HEK293T (cell line): ENCODE measurements around the gene ST8SIA3.
"Not testable (repeated sequence)": the region's sequence is repeated elsewhere in the genome, so short reads cannot be mapped to it uniquely, and the experiment has no call there.

Experiments used
- ARNT ChIP-seq: fragments of 450-650 bp; IDR thresholded peaks from 2 replicates; pipeline ENCODE4 v1.6.1; 2017; ENCODE audit warnings: mild to moderate bottlenecking
- BHLHE40 ChIP-seq: fragments of 450-650 bp; IDR thresholded peaks from 2 replicates; pipeline ENCODE4 v1.6.1; 2016; ENCODE audit warnings: mild to moderate bottlenecking, moderate library complexity, borderline replicate concordance
- CTBP1 ChIP-seq: fragments of 450-650 bp; IDR thresholded peaks from 2 replicates; pipeline ENCODE4 v1.6.1; 2016; ENCODE audit warnings: borderline replicate concordance
- ELF4 ChIP-seq: fragments of 450-650 bp; IDR thresholded peaks from 2 replicates; pipeline ENCODE4 v1.6.1; 2017; ENCODE audit warnings: antibody characterized with exemption
- FOXA1 ChIP-seq: fragments of 450-650 bp; IDR thresholded peaks from 2 replicates; pipeline ENCODE4 v1.6.1; 2016; ENCODE audit warnings: mild to moderate bottlenecking
- FOXM1 ChIP-seq: fragments of 450-650 bp; IDR thresholded peaks from 2 replicates; pipeline ENCODE4 v1.6.1; 2017; ENCODE audit warnings: mild to moderate bottlenecking, borderline replicate concordance
- HDGF ChIP-seq: fragments of 450-650 bp; IDR thresholded peaks from 2 replicates; pipeline ENCODE4 v1.6.1; 2017; ENCODE audit warnings: antibody characterized with exemption, borderline replicate concordance
- L3MBTL2 ChIP-seq: fragments of 450-650 bp; conservative IDR thresholded peaks from 2 replicates; pipeline ENCODE4 v1.6.1; 2016; ENCODE audit warnings: mild to moderate bottlenecking
- LEF1 ChIP-seq: fragments of 450-650 bp; IDR thresholded peaks from 2 replicates; pipeline ENCODE4 v1.6.1; 2017; ENCODE audit warnings: mild to moderate bottlenecking, borderline replicate concordance
- NFRKB ChIP-seq: fragments of 450-650 bp; IDR thresholded peaks from 2 replicates; pipeline ENCODE4 v1.6.1; 2016; ENCODE audit warnings: mild to moderate bottlenecking, moderate library complexity
- SP1 ChIP-seq: fragments of 450-650 bp; IDR thresholded peaks from 2 replicates; pipeline ENCODE4 v1.6.1; 2017
- SUZ12 ChIP-seq: fragments of 450-650 bp; IDR thresholded peaks from 2 replicates; pipeline ENCODE4 v1.6.1; 2016; ENCODE audit warnings: mild to moderate bottlenecking
- TARDBP ChIP-seq: fragments of 450-650 bp; IDR thresholded peaks from 2 replicates; pipeline ENCODE4 v1.6.1; 2016
- TF ChIP-seq, protein P1 (sequence below): fragments of 450-650 bp; IDR thresholded peaks from 2 replicates; pipeline ENCODE4 v1.6.1; 2016

DNA sequence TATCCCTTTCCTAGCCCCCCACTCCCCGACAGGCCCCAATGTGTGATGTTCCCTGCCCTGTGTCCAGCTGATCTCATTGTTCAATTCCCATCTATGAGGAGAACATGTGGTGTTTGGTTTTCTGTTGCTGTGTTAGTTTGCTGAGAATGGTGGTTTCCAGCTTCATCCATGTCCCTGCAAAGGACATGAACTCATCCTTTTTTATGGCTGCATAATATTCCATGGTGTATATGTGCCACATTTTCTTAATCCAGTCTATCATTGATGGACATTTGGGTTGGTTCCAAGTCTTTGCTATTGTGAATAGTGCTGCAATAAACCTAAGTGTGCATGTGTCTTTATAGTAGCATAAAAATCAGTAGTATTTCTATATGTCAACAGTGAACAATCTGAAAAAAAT is 42.4 kb downstream of the ST8SIA3 start:
- TF ChIP-seq SUZ12, NFRKB, BHLHE40, ARNT, FOXA1, FOXM1, LEF1, L3MBTL2, ELF4, CTBP1, TARDBP, SP1, HDGF: not testable (repeated sequence)
- TF ChIP-seq, protein P1, sequence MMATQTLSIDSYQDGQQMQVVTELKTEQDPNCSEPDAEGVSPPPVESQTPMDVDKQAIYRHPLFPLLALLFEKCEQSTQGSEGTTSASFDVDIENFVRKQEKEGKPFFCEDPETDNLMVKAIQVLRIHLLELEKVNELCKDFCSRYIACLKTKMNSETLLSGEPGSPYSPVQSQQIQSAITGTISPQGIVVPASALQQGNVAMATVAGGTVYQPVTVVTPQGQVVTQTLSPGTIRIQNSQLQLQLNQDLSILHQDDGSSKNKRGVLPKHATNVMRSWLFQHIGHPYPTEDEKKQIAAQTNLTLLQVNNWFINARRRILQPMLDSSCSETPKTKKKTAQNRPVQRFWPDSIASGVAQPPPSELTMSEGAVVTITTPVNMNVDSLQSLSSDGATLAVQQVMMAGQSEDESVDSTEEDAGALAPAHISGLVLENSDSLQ, result not testable (repeated sequence)
